ENCODE measurements around the gene COL26A1. TPM values are rescaled to one million over a fixed set of nuclear protein-coding genes. Genes with fewer than 3 reads are reported as not detected.

The COL26A1 gene
- not detected in 2 replicates for total RNA-seq (2014; rRNA removed)
- percentile 7 among the genes with signal in this experiment for Bru-seq, nascent RNA
- BruChase-seq, experiment 1, labeled RNA remaining after a 6-hour chase, result percentile 8 among the genes with signal in this experiment
- percentile 5 among the genes with signal in this experiment for BruChase-seq, experiment 2, labeled RNA remaining after a 2-hour chase
- long read RNA-seq, result 0 reads

GRCh38 chr7:101362334-101363195 is at the start of gene COL26A1:
Gene COL26A1, plus strand, starts transcription at chr7:101362875. Its CDS starts 158 bp downstream, at chr7:101363033.
- Histone ChIP-seq H3K79me2 (ENCODE audit: low read length) (no peaks in the 10 kb centered on the region), H3K9me3 (ENCODE audit: low read length) (no peaks in the 10 kb centered on the region), H3K4me2 (ENCODE audit: low read length) (peak within 1 kb of the TSS; percentile 97), H3K4me3 (ENCODE audit: low read length) (peak within 1 kb of the TSS; percentile 69), H3K27me3 (ENCODE audit: low read length) (no peaks in the 10 kb centered on the region), H3K9ac (ENCODE audit: low read length) (no peak within 1 kb of the TSS), H3F3A (ENCODE audit: low read length, unreplicated experiment) (no peaks in the 10 kb centered on the region), H2AFZ (ENCODE audit: low read length) (peak within 1 kb of the TSS; percentile 97), H4K20me1 (ENCODE audit: low read length) (no peaks in the 10 kb centered on the region), H3K27ac (ENCODE audit: low read length) (no peak within 1 kb of the TSS), H3K36me3 (ENCODE audit: low read depth, low read length) (no peaks in the 10 kb centered on the region), H3K9me2 (replicated peaks; ENCODE audit: low read length) (no peaks in the 10 kb centered on the region), H3K4me1 (ENCODE audit: insufficient read depth, low read length) (no peaks in the 10 kb centered on the region)
- TF ChIP-seq CTCF (conservative IDR thresholded peaks at IDR 0.05; ENCODE audit: low read depth, low read length), result no peak
- TF ChIP-seq EZH2 (IDR thresholded peaks at IDR 0.05; ENCODE audit: low read length, unreplicated experiment), result no peak
- no peak for TF ChIP-seq EZH2phosphoT487 (IDR thresholded peaks at IDR 0.05; ENCODE audit: borderline replicate concordance, low read length)
- ChIA-PET POLR2A (ENCODE audit: unreplicated experiment) (no interaction called here), CTCF (interaction anchor here (0.5 kb wide), 1 partner anchor 22 kb away, joined by 4 read pairs; no protein-coding TSS in a partner anchor)
- no peak for DNase-seq
- intact Hi-C loops (cut with micrococcal nuclease), result no loop called here
- BruUV-seq (replicated peaks), result no TSS peak
- peak; percentile 58 for ATAC-seq

GRCh38 chr7:101315336-101315735 is 47.3 kb upstream of the COL26A1 start:
- H3K9me2 ChIP-seq (replicated peaks; ENCODE audit: low read length), result no peaks in the 10 kb centered on the region
- intact Hi-C loops (cut with micrococcal nuclease), result no loop called here
- H3K36me3 ChIP-seq (ENCODE audit: low read depth, low read length), result peaks cover 11% of the 10 kb centered on the region
- H3K27ac ChIP-seq (ENCODE audit: low read length), result no peak overlapping the region
- TF ChIP-seq EZH2 (IDR thresholded peaks at IDR 0.05; ENCODE audit: low read length, unreplicated experiment) (no peak), CTCF (conservative IDR thresholded peaks at IDR 0.05; ENCODE audit: low read depth, low read length) (peak; percentile 77)
- no peaks in the 10 kb centered on the region for H3K27me3 ChIP-seq (ENCODE audit: low read length)
- H3K9ac ChIP-seq (ENCODE audit: low read length), result no peak overlapping the region
- ATAC-seq (no peak), DNase-seq (peak; percentile 60)
- no peaks in the 10 kb centered on the region for H3K9me3 ChIP-seq (ENCODE audit: low read length)
- H3K79me2 ChIP-seq (ENCODE audit: low read length), result peaks cover 5% of the 10 kb centered on the region; the same call in 1 of the 2 replicates
- no peaks in the 10 kb centered on the region for H3F3A ChIP-seq (ENCODE audit: low read length, unreplicated experiment)
- ChIA-PET CTCF (interaction anchor here (1.2 kb wide), 1 partner anchor 25 kb away, joined by 4 read pairs; no protein-coding TSS in a partner anchor), POLR2A (ENCODE audit: unreplicated experiment) (no interaction called here)
- H3K4me1 ChIP-seq (ENCODE audit: insufficient read depth, low read length), result no peaks in the 10 kb centered on the region
- BruUV-seq (replicated peaks), result no TSS peak
- no peak overlapping the region for H3K4me3 ChIP-seq (ENCODE audit: low read length)
- no peak overlapping the region for H3K4me2 ChIP-seq (ENCODE audit: low read length)
- H4K20me1 ChIP-seq (ENCODE audit: low read length), result no peaks in the 10 kb centered on the region
- H2AFZ ChIP-seq (ENCODE audit: low read length), result no peak overlapping the region

All from PC-3 (cell line).